ENCODE data around the gene SNRPD3.

- TF ChIP-seq CTCF (IDR thresholded peaks at IDR 0.05) = no peak
- TF ChIP-seq EP300 (IDR thresholded peaks at IDR 0.05) = no peak
- TF ChIP-seq POLR2A (IDR thresholded peaks at IDR 0.05) = no peak
- no peak for TF ChIP-seq POLR2AphosphoS5 (IDR thresholded peaks at IDR 0.05)
These were observed 12.0 kb upstream of the SNRPD3 start for GRCh38 chr22:24543679-24544243.

All from stomach (tissue), 4 donors.